Measurements from ENCODE around the gene FBH1. TPM values are rescaled to one million over a fixed set of nuclear protein-coding genes. Genes with fewer than 3 reads are reported as not detected.
A peak's percentile ranks its signal among the peaks of the same experiment; 100 is the strongest.

Gene FBH1
- total and polyA plus RNA-seq, 4 donors, result 19.9 to 58.4 (median 48.1) TPM

DNA sequence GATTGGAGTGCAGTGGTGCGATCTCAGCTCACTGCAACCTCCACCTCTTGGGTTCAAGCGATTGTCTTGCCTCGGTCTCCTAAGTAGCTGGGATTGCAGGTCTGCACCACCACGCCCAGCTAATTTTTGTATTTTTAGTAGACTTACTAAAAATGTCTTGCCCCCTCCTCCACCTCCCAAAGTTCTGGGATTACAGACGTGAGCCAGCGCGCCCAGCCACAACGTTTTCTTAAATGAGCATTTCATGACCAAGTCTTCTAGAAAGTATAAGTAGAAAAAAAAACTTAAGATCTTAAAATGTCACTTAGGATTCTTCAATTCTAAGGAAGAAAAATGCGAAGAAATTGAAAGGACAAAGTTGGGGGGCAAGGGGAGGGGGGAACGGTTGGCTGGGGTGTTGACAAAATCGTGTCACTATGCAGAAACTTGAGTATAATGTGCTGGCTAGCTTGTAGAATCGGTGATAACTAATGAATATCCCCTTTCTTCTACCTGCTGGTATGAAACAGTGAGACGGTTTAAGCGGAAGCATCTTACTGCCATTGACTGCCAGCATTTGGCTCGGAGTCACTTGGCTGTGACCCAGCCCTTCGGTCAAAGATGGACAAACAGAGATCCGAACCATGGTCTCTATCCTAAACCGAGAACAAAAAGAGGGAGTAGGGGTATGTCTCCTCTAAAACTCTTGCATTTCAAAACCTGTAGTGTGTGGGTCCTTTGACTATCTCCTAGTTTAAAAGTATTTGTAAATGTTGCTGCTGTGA lies 12.7 kb downstream of the FBH1 start:
- WGBS, result 70% methylated on average over 18 of the region's 18 CpGs
- Histone ChIP-seq H3K4me1 (ENCODE audit: control insufficient read depth in 4 of 4, insufficient read depth in 4 of 4, low read length in 3 of 4) (peaks cover 0 to 4% (median 3%) of the 10 kb centered on the region in 4 donors), H3K36me3 (ENCODE audit: control insufficient read depth in 4 of 4, insufficient read depth in 3 of 4, low read depth in 1 of 4, low read length in 3 of 4) (peaks cover 0 to 10% (median 7%) of the 10 kb centered on the region in 4 donors), H3K9ac (ENCODE audit: low read depth in 1 of 2, low read length in 2 of 2) (no peak overlapping the region), H3K27ac (ENCODE audit: low read depth in 1 of 2, low read length in 2 of 2) (no peak overlapping the region), H3K4me3 (ENCODE audit: low read depth in 1 of 3, low read length in 3 of 3) (no peak overlapping the region), H3K9me3 (ENCODE audit: control insufficient read depth in 4 of 4, low read length in 3 of 4) (peaks cover 0 to 3% (median 0%) of the 10 kb centered on the region in 4 donors), H3K27me3 (ENCODE audit: control insufficient read depth in 4 of 4, insufficient read depth in 4 of 4, low read length in 3 of 4) (no peaks in the 10 kb centered on the region)
- TF ChIP-seq, protein P1, sequence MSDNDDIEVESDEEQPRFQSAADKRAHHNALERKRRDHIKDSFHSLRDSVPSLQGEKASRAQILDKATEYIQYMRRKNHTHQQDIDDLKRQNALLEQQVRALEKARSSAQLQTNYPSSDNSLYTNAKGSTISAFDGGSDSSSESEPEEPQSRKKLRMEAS (IDR thresholded peaks at IDR 0.05), result no peak
- TF ChIP-seq RXRA (IDR thresholded peaks at IDR 0.05) (no peak), TAF1 (conservative IDR thresholded peaks at IDR 0.05) (no peak), YY1 (IDR thresholded peaks at IDR 0.05) (peak; percentile 23), SP1 (IDR thresholded peaks at IDR 0.05) (no peak)
- TF ChIP-seq, protein P2, sequence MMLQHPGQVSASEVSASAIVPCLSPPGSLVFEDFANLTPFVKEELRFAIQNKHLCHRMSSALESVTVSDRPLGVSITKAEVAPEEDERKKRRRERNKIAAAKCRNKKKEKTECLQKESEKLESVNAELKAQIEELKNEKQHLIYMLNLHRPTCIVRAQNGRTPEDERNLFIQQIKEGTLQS (IDR thresholded peaks at IDR 0.05), result no peak
- TF ChIP-seq, protein P3, sequence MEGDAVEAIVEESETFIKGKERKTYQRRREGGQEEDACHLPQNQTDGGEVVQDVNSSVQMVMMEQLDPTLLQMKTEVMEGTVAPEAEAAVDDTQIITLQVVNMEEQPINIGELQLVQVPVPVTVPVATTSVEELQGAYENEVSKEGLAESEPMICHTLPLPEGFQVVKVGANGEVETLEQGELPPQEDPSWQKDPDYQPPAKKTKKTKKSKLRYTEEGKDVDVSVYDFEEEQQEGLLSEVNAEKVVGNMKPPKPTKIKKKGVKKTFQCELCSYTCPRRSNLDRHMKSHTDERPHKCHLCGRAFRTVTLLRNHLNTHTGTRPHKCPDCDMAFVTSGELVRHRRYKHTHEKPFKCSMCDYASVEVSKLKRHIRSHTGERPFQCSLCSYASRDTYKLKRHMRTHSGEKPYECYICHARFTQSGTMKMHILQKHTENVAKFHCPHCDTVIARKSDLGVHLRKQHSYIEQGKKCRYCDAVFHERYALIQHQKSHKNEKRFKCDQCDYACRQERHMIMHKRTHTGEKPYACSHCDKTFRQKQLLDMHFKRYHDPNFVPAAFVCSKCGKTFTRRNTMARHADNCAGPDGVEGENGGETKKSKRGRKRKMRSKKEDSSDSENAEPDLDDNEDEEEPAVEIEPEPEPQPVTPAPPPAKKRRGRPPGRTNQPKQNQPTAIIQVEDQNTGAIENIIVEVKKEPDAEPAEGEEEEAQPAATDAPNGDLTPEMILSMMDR (IDR thresholded peaks at IDR 0.05; ENCODE audit: low read depth, low read length, missing input control), result no peak
- DNase-seq (ENCODE audit: low spot score), result no peak

DNA sequence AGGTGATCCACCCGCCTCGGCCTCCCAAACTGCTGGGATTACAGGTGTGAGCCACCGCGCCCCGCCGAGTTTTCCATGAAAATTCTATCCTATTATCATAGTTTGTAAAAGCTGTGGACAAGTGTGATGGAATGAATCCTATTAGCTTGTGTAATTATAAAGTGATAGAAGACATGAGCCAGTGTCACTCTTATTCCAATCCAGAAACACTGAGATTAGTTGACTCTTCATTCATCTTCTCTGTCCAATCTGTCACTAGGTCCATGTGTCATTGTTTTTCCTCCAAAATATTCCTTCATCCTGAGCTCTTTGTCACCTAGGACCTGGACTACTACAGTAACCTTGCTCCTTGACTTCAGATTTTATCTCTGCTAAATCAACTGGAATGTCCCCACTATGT lies 13.5 kb downstream of the FBH1 start:
- H3K27me3 ChIP-seq (ENCODE audit: control insufficient read depth in 4 of 4, insufficient read depth in 4 of 4, low read length in 3 of 4), result no peaks in the 10 kb centered on the region
- TF ChIP-seq, protein P1 (IDR thresholded peaks at IDR 0.05), result no peak
- TF ChIP-seq YY1 (IDR thresholded peaks at IDR 0.05) (no peak), GABPA (IDR thresholded peaks at IDR 0.05 in 1 of 2, conservative IDR thresholded peaks at IDR 0.05 in 1 of 2) (no peak), NR2F2 (IDR thresholded peaks at IDR 0.05) (no peak), SP1 (IDR thresholded peaks at IDR 0.05) (no peak), FOXA2 (IDR thresholded peaks at IDR 0.05) (no peak), EGR1 (IDR thresholded peaks at IDR 0.05; ENCODE audit: low read depth in 2 of 2) (no peak), JUND (IDR thresholded peaks at IDR 0.05) (no peak), RAD21 (IDR thresholded peaks at IDR 0.05) (no peak), HNF4A (conservative IDR thresholded peaks at IDR 0.05) (no peak), TAF1 (conservative IDR thresholded peaks at IDR 0.05) (no peak)
- TF ChIP-seq, protein P3 (IDR thresholded peaks at IDR 0.05; ENCODE audit: low read depth, low read length, missing input control), result no peak
- TF ChIP-seq, protein P4, sequence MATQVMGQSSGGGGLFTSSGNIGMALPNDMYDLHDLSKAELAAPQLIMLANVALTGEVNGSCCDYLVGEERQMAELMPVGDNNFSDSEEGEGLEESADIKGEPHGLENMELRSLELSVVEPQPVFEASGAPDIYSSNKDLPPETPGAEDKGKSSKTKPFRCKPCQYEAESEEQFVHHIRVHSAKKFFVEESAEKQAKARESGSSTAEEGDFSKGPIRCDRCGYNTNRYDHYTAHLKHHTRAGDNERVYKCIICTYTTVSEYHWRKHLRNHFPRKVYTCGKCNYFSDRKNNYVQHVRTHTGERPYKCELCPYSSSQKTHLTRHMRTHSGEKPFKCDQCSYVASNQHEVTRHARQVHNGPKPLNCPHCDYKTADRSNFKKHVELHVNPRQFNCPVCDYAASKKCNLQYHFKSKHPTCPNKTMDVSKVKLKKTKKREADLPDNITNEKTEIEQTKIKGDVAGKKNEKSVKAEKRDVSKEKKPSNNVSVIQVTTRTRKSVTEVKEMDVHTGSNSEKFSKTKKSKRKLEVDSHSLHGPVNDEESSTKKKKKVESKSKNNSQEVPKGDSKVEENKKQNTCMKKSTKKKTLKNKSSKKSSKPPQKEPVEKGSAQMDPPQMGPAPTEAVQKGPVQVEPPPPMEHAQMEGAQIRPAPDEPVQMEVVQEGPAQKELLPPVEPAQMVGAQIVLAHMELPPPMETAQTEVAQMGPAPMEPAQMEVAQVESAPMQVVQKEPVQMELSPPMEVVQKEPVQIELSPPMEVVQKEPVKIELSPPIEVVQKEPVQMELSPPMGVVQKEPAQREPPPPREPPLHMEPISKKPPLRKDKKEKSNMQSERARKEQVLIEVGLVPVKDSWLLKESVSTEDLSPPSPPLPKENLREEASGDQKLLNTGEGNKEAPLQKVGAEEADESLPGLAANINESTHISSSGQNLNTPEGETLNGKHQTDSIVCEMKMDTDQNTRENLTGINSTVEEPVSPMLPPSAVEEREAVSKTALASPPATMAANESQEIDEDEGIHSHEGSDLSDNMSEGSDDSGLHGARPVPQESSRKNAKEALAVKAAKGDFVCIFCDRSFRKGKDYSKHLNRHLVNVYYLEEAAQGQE (IDR thresholded peaks at IDR 0.05), result no peak
- TF ChIP-seq, protein P2 (IDR thresholded peaks at IDR 0.05), result no peak
- TF ChIP-seq, protein P5, sequence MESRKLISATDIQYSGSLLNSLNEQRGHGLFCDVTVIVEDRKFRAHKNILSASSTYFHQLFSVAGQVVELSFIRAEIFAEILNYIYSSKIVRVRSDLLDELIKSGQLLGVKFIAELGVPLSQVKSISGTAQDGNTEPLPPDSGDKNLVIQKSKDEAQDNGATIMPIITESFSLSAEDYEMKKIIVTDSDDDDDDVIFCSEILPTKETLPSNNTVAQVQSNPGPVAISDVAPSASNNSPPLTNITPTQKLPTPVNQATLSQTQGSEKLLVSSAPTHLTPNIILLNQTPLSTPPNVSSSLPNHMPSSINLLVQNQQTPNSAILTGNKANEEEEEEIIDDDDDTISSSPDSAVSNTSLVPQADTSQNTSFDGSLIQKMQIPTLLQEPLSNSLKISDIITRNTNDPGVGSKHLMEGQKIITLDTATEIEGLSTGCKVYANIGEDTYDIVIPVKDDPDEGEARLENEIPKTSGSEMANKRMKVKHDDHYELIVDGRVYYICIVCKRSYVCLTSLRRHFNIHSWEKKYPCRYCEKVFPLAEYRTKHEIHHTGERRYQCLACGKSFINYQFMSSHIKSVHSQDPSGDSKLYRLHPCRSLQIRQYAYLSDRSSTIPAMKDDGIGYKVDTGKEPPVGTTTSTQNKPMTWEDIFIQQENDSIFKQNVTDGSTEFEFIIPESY (IDR thresholded peaks at IDR 0.05), result no peak
- H3K4me1 ChIP-seq (ENCODE audit: control insufficient read depth in 4 of 4, insufficient read depth in 4 of 4, low read length in 3 of 4), result peaks cover 0 to 4% (median 3%) of the 10 kb centered on the region in 4 donors
- no peak overlapping the region for H3K9ac ChIP-seq (ENCODE audit: low read depth in 1 of 2, low read length in 2 of 2)
- over 99% methylated on average over 6 of the region's 6 CpGs for WGBS
- no peak for DNase-seq (ENCODE audit: low spot score)
- H3K4me3 ChIP-seq (ENCODE audit: low read depth in 1 of 3, low read length in 3 of 3), result no peak overlapping the region
- H3K9me3 ChIP-seq (ENCODE audit: control insufficient read depth in 4 of 4, low read length in 3 of 4), result no peaks in the 10 kb centered on the region
- H3K36me3 ChIP-seq (ENCODE audit: control insufficient read depth in 4 of 4, insufficient read depth in 3 of 4, low read depth in 1 of 4, low read length in 3 of 4), result peaks cover 0 to 14% (median 9%) of the 10 kb centered on the region in 4 donors
- no peak overlapping the region for H3K27ac ChIP-seq (ENCODE audit: low read depth in 1 of 2, low read length in 2 of 2)
